HEK293 (cell line): ENCODE measurements around the gene MGAT4A.

Experiments used
- CTCF ChIA-PET: fragments of 350-600 bp; formaldehyde crosslinking; extraction: SDS; loops from one replicate; lab custom pipeline; 2021; ENCODE audit warnings: antibody characterized with exemption; lab: Yijun Ruan, JAX
- POLR2A ChIA-PET: fragments of 300-600 bp; formaldehyde crosslinking; extraction: SDS; loops from one replicate; lab custom pipeline; 2020; ENCODE audit warnings: antibody characterized with exemption, inconsistent platforms; lab: Yijun Ruan, JAX
- H3K27ac ChIP-seq: fragments of 200-500 bp; sonication (Bioruptor generic); 2 replicates; pipeline ENCODE4 v1.5.1; 2014; ENCODE audit warnings: low read depth, low read length, control low read depth, inconsistent platforms; ENCODE audit errors: extremely low read depth
- H3K36me3 ChIP-seq, 2 experiments: fragments of 200-500 bp in 1 of 2; sonication (Bioruptor generic) in 1 of 2; 1 replicate in 1 of 2; 2 replicates in 1 of 2; pipeline ENCODE4 v1.5.1; 2014 to 2017; ENCODE audit warnings: inconsistent platforms in 2 of 2, low read length in 2 of 2; ENCODE audit not compliant: control insufficient read depth in 2 of 2, insufficient read depth in 1 of 2
- H3K4me1 ChIP-seq: fragments of 200-500 bp; sonication (Bioruptor generic); 2 replicates; pipeline ENCODE4 v1.5.1; 2014; ENCODE audit warnings: mild to moderate bottlenecking, low read length, inconsistent platforms; ENCODE audit not compliant: control insufficient read depth, insufficient read depth
- H3K4me3 ChIP-seq: 2 replicates; pipeline ENCODE4 v1.5.1; 2011; ENCODE audit warnings: low read depth, mild to moderate bottlenecking, control low read depth, low read length, moderate library complexity
- H3K9me3 ChIP-seq: fragments of 200-500 bp; sonication (Bioruptor generic); 2 replicates; pipeline ENCODE4 v1.5.1; 2014; ENCODE audit warnings: low read depth, low read length, inconsistent platforms; ENCODE audit not compliant: control insufficient read depth, insufficient read depth
- BCL11B ChIP-seq: fragments of 450-650 bp; formaldehyde crosslinking; IDR thresholded peaks from 2 replicates; pipeline ENCODE4 v1.5.1; 2016; ENCODE audit warnings: low read depth, missing biosample characterization, missing genetic modification characterization
- INSM2 ChIP-seq: fragments of 450-650 bp; formaldehyde crosslinking; IDR thresholded peaks from 2 replicates; pipeline ENCODE4 v1.5.1; 2016; ENCODE audit warnings: missing biosample characterization, missing genetic modification characterization
- KLF1 ChIP-seq: fragments of 450-650 bp; formaldehyde crosslinking; IDR thresholded peaks from 2 replicates; pipeline ENCODE4 v1.5.1; 2016; ENCODE audit warnings: missing biosample characterization, missing genetic modification characterization
- KLF8 ChIP-seq: fragments of 450-650 bp; formaldehyde crosslinking; IDR thresholded peaks from 2 replicates; pipeline ENCODE4 v1.5.1; 2016; ENCODE audit warnings: missing biosample characterization, missing genetic modification characterization
- KLF9 ChIP-seq: fragments of 450-650 bp; formaldehyde crosslinking; IDR thresholded peaks from 2 replicates; pipeline ENCODE4 v1.5.1; 2016; ENCODE audit warnings: missing biosample characterization, missing genetic modification characterization, low read depth
- PBX3 ChIP-seq: sonication (generic); formaldehyde crosslinking; IDR thresholded peaks from 2 replicates; pipeline ENCODE4 v1.8.1; 2022; ENCODE audit warnings: mild to moderate bottlenecking, moderate library complexity, missing genetic modification reagents
- SCRT2 ChIP-seq: fragments of 450-650 bp; formaldehyde crosslinking; IDR thresholded peaks from 2 replicates; pipeline ENCODE4 v1.5.1; 2016; ENCODE audit warnings: missing biosample characterization, missing genetic modification characterization
- ZBTB1 ChIP-seq: fragments of 450-650 bp; formaldehyde crosslinking; IDR thresholded peaks from 2 replicates; pipeline ENCODE4 v1.5.1; 2016; ENCODE audit warnings: missing biosample characterization, missing genetic modification characterization
- ZFP69B ChIP-seq: fragments of 450-650 bp; formaldehyde crosslinking; IDR thresholded peaks from 2 replicates; pipeline ENCODE4 v1.5.1; 2016; ENCODE audit warnings: missing biosample characterization, missing genetic modification characterization
- ZNF174 ChIP-seq: fragments of 450-650 bp; formaldehyde crosslinking; IDR thresholded peaks from 2 replicates; pipeline ENCODE4 v1.5.0; 2017; ENCODE audit warnings: missing biosample characterization, mild to moderate bottlenecking, missing genetic modification characterization
- ZNF175 ChIP-seq: fragments of 450-650 bp; formaldehyde crosslinking; IDR thresholded peaks from 2 replicates; pipeline ENCODE4 v1.5.1; 2016; ENCODE audit warnings: missing biosample characterization, missing genetic modification characterization
- ZNF184 ChIP-seq: fragments of 450-650 bp; IDR thresholded peaks from 2 replicates; pipeline ENCODE4 v1.5.1; 2018; ENCODE audit warnings: missing biosample characterization, mild to moderate bottlenecking, missing genetic modification characterization
- ZNF214 ChIP-seq: fragments of 450-650 bp; formaldehyde crosslinking; IDR thresholded peaks from 2 replicates; pipeline ENCODE4 v1.5.1; 2017; ENCODE audit warnings: missing biosample characterization, mild to moderate bottlenecking, missing genetic modification characterization, borderline replicate concordance
- ZNF26 ChIP-seq: fragments of 450-650 bp; formaldehyde crosslinking; IDR thresholded peaks from 2 replicates; pipeline ENCODE4 v1.5.1; 2016; ENCODE audit warnings: missing biosample characterization, missing genetic modification characterization
- ZNF341 ChIP-seq: fragments of 450-650 bp; formaldehyde crosslinking; IDR thresholded peaks from 2 replicates; pipeline ENCODE4; 2016; ENCODE audit warnings: low read depth, missing biosample characterization, missing genetic modification characterization
- ZNF473 ChIP-seq: fragments of 450-650 bp; formaldehyde crosslinking; IDR thresholded peaks from 2 replicates; pipeline ENCODE4 v1.5.1; 2017; ENCODE audit warnings: missing biosample characterization, missing genetic modification characterization
- ZNF513 ChIP-seq: fragments of 450-650 bp; IDR thresholded peaks from 2 replicates; pipeline ENCODE4 v1.5.1; 2018; ENCODE audit warnings: missing biosample characterization, missing genetic modification characterization
- ZNF530 ChIP-seq: fragments of 450-650 bp; formaldehyde crosslinking; IDR thresholded peaks from 2 replicates; pipeline ENCODE4 v1.5.1; 2016; ENCODE audit warnings: low read depth, missing biosample characterization, missing genetic modification characterization
- ZNF548 ChIP-seq: fragments of 450-650 bp; formaldehyde crosslinking; IDR thresholded peaks from 2 replicates; pipeline ENCODE4 v1.5.1; 2016; ENCODE audit warnings: missing biosample characterization, missing genetic modification characterization
- ZNF585B ChIP-seq: fragments of 450-650 bp; formaldehyde crosslinking; IDR thresholded peaks from 2 replicates; pipeline ENCODE4 v1.5.1; 2016; ENCODE audit warnings: missing biosample characterization, missing genetic modification characterization
- ZNF600 ChIP-seq: fragments of 450-650 bp; formaldehyde crosslinking; IDR thresholded peaks from 2 replicates; pipeline ENCODE4 v1.5.1; 2016; ENCODE audit warnings: missing biosample characterization, missing genetic modification characterization
- ZNF654 ChIP-seq: fragments of 450-650 bp; formaldehyde crosslinking; IDR thresholded peaks from 2 replicates; pipeline ENCODE4 v1.5.1; 2016; ENCODE audit warnings: low read depth, missing biosample characterization, missing genetic modification characterization
- ZNF677 ChIP-seq: fragments of 450-650 bp; IDR thresholded peaks from 2 replicates; pipeline ENCODE4 v1.5.0; 2018; ENCODE audit warnings: missing biosample characterization, mild to moderate bottlenecking, missing genetic modification characterization, moderate library complexity
- ZNF704 ChIP-seq: fragments of 450-650 bp; formaldehyde crosslinking; IDR thresholded peaks from 2 replicates; pipeline ENCODE4 v1.5.1; 2016; ENCODE audit warnings: missing biosample characterization, missing genetic modification characterization
- ZNF747 ChIP-seq: fragments of 450-650 bp; formaldehyde crosslinking; IDR thresholded peaks from 2 replicates; pipeline ENCODE4 v1.5.1; 2016; ENCODE audit warnings: missing biosample characterization, missing genetic modification characterization
- ZNF768 ChIP-seq: fragments of 450-650 bp; formaldehyde crosslinking; IDR thresholded peaks from 2 replicates; pipeline ENCODE4 v1.5.1; 2018; ENCODE audit warnings: missing biosample characterization, mild to moderate bottlenecking, missing genetic modification characterization
- ZNF777 ChIP-seq: fragments of 450-650 bp; formaldehyde crosslinking; IDR thresholded peaks from 2 replicates; pipeline ENCODE4 v1.5.1; 2017; ENCODE audit warnings: missing biosample characterization, missing genetic modification characterization, borderline replicate concordance

MGAT4A gene

GRCh38 chr2:98777710-98778109, 46.8 kb upstream of the MGAT4A start:
- TF ChIP-seq SCRT2 (tag by site-specific recombination) (no peak), KLF8 (no peak), ZNF585B (tag by site-specific recombination) (no peak), INSM2 (no peak), ZNF548 (tag by site-specific recombination) (no peak), ZNF600 (tag by site-specific recombination) (no peak), ZNF341 (tag by site-specific recombination) (no peak), ZNF184 (no peak), ZNF175 (tag by site-specific recombination) (no peak), ZNF747 (no peak), ZNF677 (no peak), ZBTB1 (tag by site-specific recombination) (no peak), ZNF473 (tag by site-specific recombination) (no peak), ZNF214 (tag by site-specific recombination) (no peak), BCL11B (tag by site-specific recombination) (no peak), ZNF530 (tag by site-specific recombination) (no peak), KLF9 (no peak), PBX3 (CRISPR knock-in tag) (no peak), ZNF174 (tag by site-specific recombination) (no peak), ZNF777 (tag by site-specific recombination) (no peak)
- Histone ChIP-seq H3K36me3 (no peaks in the 10 kb centered on the region), H3K27ac (no peak overlapping the region), H3K9me3 (no peaks in the 10 kb centered on the region), H3K4me3 (no peak overlapping the region), H3K4me1 (no peaks in the 10 kb centered on the region)
- CTCF ChIA-PET: no interaction called here
- POLR2A ChIA-PET: no interaction called here

- CTCF ChIA-PET: interaction anchor here (0.7 kb wide), 1 partner anchor 195 kb away, joined by 3 read pairs; no protein-coding TSS in a partner anchor
- Histone ChIP-seq H3K4me1 (no peaks in the 10 kb centered on the region), H3K27ac (no peak overlapping the region), H3K36me3 (no peaks in the 10 kb centered on the region), H3K4me3 (no peak overlapping the region), H3K9me3 (no peaks in the 10 kb centered on the region)
- POLR2A ChIA-PET: interaction anchor here (0.7 kb wide), 1 partner anchor 18 kb away, joined by 5 read pairs; no protein-coding TSS in a partner anchor
- TF ChIP-seq ZNF654 (tag by site-specific recombination) (no peak), ZNF704 (tag by site-specific recombination) (no peak), ZNF513 (tag by site-specific recombination) (no peak), ZNF26 (no peak), ZNF768 (tag by site-specific recombination) (no peak), ZFP69B (tag by site-specific recombination) (no peak), KLF1 (tag by site-specific recombination) (no peak)
Measured at GRCh38 chr2:98777076-98777475, 46.1 kb upstream of the MGAT4A start.
